ENCODE data around the gene LGALS16.
"Not testable (repeated sequence)": the region's sequence is repeated elsewhere in the genome, so short reads cannot be mapped to it uniquely, and the experiment has no call there.

LGALS16 gene, protein sequence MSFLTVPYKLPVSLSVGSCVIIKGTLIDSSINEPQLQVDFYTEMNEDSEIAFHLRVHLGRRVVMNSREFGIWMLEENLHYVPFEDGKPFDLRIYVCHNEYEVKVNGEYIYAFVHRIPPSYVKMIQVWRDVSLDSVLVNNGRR

DNA sequence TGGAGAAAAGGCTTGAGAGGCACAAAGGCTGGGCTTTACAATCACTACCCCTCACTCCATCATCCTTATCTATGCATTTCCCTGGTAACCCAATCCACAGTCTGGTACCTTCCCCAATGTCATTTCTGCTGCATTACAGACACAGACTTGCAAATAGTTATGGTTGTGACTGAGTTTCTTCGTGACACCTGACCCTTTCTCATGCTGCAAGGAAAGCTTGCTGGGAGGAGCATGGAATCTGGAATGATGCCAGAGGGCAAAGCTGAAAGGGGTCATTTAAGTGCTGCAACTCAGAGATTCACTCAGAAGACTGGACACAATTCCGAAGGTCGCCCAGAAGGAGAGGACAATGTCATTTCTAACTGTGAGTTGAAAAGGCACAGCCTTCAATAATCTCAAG is at the start of gene LGALS16:
LGALS16 (plus strand) TSS at position 301 of the 400 bp plus-strand sequence; CDS start at position 350, 49 bp downstream.
- no peak for DNase-seq (ENCODE audit: low spot score)

DNA sequence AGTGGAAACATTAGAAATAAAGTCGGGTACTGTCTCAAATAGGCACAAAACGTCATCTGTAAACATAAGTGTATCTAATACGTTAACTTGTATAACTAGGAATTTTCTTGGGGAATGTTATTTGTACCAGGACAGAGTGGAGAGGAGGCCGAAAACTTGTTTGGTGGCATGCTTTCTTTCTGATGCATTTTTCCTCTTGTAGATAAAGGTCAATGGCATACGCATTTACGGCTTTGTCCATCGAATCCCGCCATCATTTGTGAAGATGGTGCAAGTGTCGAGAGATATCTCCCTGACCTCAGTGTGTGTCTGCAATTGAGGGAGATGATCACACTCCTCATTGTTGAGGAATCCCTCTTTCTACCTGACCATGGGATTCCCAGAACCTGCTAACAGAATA is 48.7 kb upstream of the LGALS16 start:
- DNase-seq (ENCODE audit: low spot score), result no peak

DNA sequence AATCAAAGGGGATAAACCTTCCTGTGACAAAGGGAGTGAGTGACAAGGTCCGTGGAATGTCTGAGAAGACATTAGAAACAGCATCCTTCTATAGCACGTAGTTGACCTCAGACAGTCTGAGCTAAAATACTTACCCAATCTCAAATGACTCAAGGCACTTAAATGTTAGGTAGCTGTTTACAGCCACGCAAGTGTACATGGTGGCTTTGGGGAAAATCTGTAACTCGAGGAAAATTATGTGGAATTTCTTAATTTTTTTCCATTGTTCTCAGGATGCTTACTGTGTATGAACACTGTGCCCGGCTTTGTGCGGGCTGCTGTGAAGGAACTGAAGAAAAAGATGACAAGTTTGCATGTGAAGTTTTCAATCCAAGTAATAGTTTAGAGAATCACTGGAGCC is 48.2 kb upstream of the LGALS16 start:
- DNase-seq (ENCODE audit: low spot score), result no peak

DNA sequence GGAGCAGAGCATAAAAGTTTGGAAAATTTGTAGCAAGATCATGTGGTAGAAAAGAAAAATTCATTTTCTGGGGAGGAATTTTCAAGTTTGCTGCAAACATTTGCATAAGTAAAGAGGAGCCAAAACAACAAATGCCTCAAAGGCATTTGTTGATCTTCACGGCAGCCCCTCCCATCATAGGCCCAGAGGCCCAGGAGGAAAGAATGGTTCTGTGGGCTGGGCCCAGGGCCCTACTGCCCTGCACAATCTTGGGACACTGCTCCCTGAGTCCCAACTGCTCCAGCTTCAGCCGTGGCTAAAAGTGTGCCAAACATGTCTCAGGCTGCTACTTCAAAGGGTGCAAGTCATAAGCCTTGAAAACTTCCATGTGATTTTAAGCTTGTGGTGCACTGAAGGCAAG is 42.1 kb upstream of the LGALS16 start:
- no peak for DNase-seq (ENCODE audit: low spot score)

DNA sequence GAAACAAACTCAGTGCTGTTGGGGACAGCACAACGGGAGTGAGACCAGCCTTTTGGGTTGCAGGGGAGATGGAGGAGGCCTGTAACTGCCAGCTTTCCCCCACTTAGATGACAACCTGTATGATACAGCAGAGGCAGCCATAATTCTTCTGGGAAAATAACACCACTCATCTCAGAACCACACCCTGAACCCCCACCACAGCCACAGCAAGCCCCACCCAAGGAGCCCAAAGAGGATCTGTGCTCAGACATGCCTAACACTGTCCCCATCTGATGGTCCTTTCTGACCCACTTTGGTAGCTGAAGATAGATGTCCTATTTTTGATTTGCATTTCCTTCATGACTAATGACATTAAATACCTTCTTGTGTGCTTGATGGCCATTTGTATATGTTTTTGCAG is 38.0 kb upstream of the LGALS16 start:
- no peak for DNase-seq (ENCODE audit: low spot score)

DNA sequence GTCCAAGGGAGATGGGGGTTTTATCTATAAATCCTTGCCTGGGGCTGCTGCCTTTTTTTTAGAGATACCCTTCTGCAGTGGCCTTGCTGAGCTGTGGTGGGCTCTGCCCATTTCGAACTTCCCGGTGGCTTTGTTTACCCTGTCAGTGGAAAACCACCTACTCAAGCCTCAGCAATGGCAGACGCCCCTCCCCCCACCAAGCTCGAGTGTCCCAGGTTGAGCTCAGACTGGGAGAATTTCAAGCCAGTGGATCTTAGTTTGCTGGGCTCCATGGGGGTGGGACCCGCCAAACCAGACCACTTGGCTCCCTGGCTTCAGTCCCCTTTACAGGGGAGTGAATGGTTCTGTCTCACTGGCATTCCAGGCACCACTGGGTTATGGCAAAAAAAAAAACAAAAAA is 31.8 kb upstream of the LGALS16 start:
- DNase-seq (ENCODE audit: low spot score), result no peak

DNA sequence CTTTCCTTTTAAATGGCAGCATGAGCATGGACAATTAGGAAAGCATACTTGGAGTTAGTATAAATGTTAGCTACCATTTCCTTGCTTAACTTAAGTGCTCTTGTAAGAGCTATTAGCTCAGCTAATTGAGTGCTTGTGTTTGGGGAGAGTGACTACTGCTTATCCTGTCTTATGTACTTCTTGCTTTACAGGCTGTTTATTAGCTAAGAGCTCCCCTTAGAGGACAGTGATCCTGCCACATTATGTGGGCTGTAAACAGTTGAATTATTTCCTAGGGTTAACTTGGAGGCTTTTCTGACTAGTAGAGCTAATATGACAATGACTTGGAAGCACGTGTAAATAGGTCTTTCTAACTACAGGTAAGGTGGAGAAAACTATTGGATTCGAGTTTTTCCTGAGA is 28.1 kb upstream of the LGALS16 start:
- DNase-seq (ENCODE audit: low spot score), result not testable (repeated sequence)

DNA sequence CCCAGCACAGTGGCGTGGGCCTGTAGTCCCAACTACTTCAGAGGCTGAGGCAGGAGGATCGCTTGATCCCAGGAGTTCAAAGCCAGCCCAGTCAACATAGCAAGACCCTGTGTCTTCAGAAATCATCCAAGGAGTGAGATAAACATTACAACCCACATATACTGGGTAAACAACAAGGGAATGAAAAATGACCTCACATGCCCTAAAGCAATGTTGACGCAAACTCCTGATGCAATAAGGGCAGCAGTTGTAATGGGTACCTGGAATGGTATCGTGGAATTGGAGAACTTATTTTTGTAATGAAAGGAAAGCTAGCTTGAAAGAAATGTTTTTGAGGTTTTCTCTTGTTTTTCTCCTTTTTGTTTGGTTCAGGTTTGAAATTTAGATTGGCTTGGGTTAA is 24.5 kb upstream of the LGALS16 start:
- no peak for DNase-seq (ENCODE audit: low spot score)

DNA sequence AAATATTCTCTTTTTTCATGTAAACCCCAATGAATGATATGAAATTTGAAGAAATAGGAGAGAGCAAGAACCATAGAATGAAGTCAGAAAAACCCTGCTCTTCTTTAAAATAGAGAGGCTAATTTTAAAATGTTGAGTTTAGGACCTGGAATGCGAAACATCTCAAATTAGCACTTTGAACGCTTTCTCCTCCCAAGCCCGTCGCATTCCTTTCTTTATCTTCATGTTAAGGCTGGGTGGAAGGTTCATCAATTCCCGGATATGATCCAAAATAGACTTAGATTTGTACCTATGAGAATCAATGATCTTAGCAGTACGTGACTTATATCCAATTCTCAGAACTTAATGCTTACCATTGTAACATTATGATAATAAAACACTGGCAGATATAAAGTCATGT is 24.1 kb upstream of the LGALS16 start:
- DNase-seq (ENCODE audit: low spot score), result no peak

DNA sequence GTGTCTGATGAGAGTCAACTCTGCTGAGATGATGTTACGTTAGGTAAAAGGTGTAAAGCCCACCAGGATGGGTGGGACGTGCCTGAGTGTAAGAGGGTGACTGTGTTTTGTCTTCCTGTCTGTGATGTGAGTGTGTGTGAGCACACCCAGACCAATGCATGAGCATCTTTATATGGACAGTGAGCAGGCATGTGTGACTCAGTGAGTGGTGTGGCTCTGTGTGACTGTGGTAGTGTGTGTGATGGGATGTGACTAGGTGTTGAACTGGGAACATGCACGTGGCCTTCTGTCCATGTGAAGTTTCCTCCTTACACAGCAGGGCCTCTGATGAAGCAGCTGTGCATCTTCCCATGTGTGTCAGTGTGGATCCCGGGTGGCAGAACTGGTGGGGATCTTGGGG is 17.8 kb upstream of the LGALS16 start:
- DNase-seq (ENCODE audit: low spot score), result no peak

DNA sequence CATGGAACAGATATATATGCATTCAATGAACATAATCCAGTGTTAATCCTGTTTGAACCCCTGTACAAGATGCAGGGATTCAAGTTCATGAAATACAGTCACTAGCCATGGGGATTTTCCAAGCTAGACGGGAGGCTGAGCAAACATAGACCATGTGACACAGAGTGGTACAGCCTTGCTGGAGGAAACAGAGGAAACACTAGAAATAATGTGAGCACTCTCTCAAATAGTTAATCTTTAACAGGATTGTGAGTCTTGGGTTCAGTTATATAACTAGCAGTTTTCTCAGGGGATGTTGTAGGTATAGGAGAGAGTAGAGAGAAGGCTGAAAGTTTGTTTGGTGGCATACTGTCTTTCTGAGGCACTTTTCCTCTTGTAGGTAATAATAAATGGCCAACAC is 13.9 kb upstream of the LGALS16 start:
- DNase-seq (ENCODE audit: low spot score), result no peak

DNA sequence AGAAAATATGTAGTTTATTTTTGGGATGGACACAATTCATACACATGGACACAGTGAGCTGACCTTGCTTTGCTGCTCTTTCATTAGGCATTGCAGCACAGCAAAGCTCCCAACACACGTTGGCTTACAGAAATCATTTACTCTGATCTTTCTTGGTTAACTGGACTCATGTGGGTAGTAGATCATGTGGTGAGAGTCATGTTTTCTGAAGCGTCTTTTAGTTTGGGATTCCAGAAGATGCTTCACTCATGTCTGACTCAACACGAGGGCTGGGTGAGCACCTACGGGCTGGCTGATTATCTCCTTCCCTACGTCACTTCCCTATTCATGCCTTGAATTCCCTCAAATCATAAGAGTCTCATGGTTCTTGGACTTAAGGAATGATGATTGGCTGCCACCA is 12.1 kb upstream of the LGALS16 start:
- no peak for DNase-seq (ENCODE audit: low spot score)

DNA sequence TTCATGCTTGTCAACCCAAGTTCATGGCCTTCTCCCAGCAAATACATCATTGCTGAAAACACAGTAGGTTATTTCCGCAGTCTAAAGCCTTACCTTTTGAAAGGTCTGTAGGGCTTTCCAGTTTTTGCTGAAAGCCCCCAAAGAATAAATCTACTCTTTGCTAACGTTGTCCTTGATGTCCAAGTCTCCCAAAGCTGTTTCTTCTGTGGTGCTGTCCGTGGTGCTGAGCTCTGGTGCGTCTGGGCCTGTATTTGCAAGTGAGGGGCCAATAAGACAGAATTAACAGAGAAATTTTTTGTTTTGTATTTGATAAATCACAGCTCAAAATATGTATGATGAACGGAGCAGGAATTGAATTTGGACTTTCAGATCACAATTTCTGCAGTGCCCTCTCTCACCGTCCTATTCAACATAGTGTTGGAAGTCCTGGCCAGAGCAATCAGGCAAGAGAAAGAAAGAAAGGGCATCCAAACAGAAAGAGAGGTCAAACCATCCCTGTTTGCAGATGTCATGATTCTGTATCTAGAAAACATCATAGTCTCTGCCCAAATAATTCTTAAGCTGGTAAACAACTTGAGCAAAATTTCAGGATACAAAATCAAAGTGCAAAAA is 9.8 kb upstream of the LGALS16 start:
- DNase-seq (ENCODE audit: low spot score), result no peak

DNA sequence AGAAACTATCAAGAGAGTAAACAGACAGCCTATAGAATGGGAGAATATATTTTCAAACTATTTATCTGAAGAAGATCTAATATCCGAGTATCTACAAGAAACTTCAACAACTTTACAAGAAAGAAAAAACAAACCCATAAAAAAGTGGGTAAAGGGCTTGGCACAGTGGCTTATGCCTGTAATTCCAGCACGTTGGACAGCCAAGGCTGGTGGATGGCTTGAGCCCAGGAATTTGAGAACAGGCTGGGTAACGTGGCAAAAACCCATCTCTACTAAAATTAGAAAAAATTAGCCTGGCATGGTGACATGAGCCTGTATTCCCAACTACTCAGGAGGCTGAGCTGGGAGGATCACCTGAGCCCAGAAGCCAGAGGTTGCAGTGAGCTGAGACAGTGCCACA is 7.8 kb upstream of the LGALS16 start:
- no peak for DNase-seq (ENCODE audit: low spot score)

DNA sequence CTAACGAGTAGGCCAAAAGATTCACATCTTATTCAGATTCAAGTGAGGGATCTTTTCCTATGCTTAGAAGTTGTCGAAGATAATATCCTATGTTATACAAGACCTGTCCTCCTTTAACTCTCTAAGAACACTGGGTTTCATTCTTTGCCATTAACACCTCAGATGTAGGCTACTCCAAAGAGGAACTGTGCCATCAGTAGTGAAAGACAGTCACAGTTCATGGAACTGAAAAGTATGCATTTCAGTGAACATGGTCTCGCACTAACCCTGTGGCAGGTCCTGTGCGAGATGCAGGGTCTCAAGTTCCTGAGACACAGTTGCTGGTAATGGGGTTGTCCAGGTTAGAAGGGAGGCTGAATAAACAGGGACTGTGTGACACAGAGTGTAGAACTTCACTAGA is 4.1 kb downstream of the LGALS16 start:
- no peak for DNase-seq (ENCODE audit: low spot score)

DNA sequence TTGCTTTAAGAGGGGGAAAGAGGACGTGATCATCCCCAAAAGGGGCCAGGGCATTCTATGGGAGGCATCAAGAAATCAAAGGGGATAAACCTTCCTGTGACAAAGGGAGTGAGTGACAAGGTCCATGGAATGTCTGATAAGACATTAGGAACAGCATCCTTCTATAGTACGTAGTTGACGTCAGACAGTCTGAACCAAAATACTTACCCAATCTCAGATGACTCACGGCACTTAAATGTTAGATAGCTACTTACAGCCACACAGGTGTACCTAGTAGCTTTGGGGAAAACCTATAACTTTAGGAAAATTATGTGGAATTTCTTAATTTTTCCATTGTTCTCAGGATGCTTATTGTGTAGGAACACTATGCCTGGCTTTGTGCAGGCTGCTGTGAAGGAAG is 4.9 kb downstream of the LGALS16 start:
- no peak for DNase-seq (ENCODE audit: low spot score)

DNA sequence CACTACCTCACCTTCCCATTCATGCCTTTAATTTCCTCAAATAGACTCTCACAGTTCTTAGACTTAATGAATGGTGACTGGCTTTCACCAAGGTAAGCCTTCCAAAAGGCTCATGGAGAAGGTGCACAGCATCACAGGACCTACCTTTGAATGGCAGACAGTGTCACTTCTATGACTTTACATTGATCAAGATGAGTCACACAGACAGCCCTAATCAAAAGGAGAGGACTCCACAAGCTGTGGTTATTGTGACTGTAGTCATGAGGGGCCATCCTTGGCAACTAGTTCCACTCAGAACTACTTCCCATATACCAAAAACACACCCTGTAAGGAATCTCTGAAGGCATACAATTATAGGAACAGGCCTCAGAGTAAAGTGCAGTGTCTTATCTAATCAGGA is 5.9 kb downstream of the LGALS16 start:
- DNase-seq (ENCODE audit: low spot score), result no peak

DNA sequence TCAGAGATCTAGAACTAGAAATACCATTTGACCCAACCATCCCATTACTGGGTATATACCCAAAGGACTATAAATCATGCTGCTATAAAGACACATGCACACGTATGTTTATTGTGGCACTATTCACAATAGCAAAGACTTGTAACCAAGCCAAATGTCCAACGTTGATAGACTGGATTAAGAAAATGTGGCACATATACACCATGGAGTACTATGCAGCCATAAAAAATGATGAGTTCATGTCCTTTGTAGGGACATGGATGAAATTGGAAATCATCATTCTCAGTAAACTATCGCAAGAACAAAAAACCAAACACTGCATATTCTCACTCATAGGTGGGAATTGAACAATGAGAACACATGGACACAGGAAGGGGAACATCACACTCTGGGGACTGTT is 14.1 kb downstream of the LGALS16 start:
- DNase-seq (ENCODE audit: low spot score), result not testable (repeated sequence)

DNA sequence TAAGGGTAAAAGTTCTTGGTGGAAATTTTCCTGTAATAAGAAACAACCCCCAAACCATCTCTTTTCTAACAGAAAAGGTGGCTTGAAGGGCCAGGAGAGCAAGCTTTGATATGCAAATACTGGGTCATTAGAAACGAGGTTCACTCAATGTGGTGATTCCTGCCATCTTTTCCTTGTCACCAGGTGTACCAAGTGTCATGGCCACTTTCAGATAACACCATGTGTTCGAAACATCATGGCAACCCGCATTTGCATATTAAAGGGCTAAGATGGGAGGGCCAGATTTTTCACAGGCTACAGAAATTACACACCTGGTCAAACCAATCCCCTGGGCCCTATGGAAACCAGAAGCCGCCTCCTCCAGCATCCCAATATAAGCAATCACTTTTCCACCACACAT is 15.3 kb downstream of the LGALS16 start:
- DNase-seq (ENCODE audit: low spot score), result no peak

DNA sequence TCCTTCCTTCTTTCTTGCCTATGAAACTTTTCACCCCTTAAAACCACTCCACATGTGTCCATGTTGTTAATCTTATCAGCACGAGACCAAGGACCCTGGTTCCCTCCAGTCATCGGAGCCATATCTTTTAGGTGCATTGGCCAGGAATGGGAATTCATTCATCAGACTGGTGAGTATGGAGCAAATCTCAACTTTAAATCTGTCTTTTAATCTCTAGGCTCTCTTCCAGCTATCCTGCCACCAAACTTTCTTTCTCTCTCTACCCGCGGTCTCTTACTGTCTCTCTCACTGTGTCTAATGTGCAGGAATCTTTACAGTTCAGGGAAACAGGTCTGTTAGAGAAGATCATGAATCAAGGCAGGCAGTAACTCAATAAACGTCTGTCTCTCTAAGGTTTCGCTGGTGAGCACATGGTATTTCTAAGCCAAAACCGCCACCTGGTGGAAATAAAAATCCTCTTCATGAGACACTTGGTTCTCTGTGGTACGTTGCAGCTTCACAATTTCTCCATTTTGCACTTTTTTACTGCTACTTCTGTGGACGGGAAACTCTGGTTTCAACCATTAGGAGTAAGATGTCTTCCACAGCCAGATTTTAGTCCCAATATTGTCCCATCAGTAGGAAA is 16.1 kb downstream of the LGALS16 start:
- DNase-seq (ENCODE audit: low spot score), result peak; percentile 42

DNA sequence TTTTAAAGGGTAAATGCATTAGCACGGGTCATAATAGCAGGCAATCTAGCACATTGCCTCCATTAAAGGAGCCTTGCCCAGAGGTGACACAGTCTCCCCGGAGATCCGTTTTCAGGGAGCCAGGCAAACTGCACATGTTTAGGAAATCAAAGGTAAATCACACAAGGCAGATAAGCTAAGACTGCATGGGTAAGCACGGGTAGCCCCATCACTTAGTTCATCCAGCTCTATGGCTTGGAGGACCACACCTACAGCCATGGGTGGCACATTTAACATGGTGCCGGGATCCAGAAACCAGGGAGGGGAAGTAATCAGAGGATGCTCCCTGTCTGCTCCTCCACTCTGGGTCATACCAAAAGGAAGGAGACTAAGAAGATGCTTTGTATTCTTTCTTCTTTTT is 16.8 kb downstream of the LGALS16 start:
- DNase-seq (ENCODE audit: low spot score), result no peak

DNA sequence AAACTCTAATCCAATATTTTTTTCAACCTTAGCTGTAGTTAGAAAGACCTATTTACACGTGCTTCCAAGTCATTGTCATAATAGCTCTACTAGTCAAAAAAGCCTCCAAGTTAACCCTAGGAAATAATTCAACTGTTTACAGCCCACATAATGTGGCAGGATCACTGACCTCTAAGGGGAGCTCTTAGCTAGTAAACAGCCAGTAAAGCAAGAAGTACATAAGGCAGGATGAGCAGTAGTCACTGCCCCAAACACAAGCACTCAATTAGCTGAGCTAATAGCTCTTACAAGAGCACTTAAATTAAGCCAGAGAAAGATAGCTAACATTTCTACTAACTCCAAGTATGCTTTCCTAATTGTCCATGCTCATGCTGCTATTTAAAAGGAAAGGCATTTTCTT is 18.1 kb downstream of the LGALS16 start:
- not testable (repeated sequence) for DNase-seq (ENCODE audit: low spot score)

DNA sequence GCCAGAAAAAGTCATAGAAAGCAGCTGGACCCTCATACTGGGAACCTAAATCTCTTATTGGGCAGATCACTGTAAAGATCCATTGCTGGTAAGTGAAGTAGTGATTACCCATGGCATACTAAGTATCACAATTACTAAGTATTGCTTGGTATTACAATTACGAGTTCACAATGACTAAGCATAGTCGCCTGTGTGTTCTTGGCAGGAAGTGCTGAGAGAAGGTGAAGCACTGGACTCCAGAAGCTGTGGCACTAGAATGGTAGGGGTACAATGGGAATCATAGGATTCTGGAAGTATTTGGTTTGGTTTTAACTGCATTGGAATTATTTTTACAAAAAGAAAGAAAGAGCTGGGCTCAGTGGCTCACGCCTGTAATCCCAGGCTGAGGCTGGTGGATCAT is 20.3 kb downstream of the LGALS16 start:
- DNase-seq (ENCODE audit: low spot score), result no peak
